Neural progenitor cell (in vitro differentiated cells): ENCODE data around the gene ERO1A. TPM values are rescaled to one million over a fixed set of nuclear protein-coding genes. Genes with fewer than 3 reads are reported as not detected.

Source experiments
- DNase-seq: peaks from one replicate; pipeline ENCODE4 v3.0.0-alpha.2; 2016; ENCODE audit warnings: low spot score
- H2AFZ ChIP-seq: fragments of 200-600 bp; sonication (generic); replicated peaks from 2 replicates; pipeline ENCODE4 v1.6.1; 2016; ENCODE audit warnings: antibody characterized with exemption
- H3F3A ChIP-seq: fragments of 200-600 bp; sonication (generic); 2 replicates; pipeline ENCODE4 v1.6.1; 2016; ENCODE audit warnings: antibody characterized with exemption, low read depth
- H3K27ac ChIP-seq: fragments of 200-600 bp; sonication (generic); 2 replicates; pipeline ENCODE4 v1.5.1; 2016; ENCODE audit warnings: mild to moderate bottlenecking
- H3K27me3 ChIP-seq: fragments of 200-600 bp; sonication (generic); 2 replicates; pipeline ENCODE4 v1.6.1; 2016; ENCODE audit warnings: mild to moderate bottlenecking, moderate library complexity
- H3K36me3 ChIP-seq: fragments of 200-600 bp; sonication (generic); 2 replicates; pipeline ENCODE4 v1.5.1; 2016
- H3K4me1 ChIP-seq: fragments of 200-600 bp; sonication (generic); 2 replicates; pipeline ENCODE4 v1.6.1; 2016; ENCODE audit warnings: mixed run types
- H3K4me2 ChIP-seq: fragments of 200-600 bp; sonication (generic); 2 replicates; pipeline ENCODE4 v1.6.1; 2016
- H3K4me3 ChIP-seq: fragments of 200-600 bp; sonication (generic); 2 replicates; pipeline ENCODE4 v1.5.1; 2016
- H3K79me2 ChIP-seq: fragments of 200-600 bp; sonication (generic); 2 replicates; pipeline ENCODE4 v1.6.1; 2016; ENCODE audit warnings: low read depth
- H3K9ac ChIP-seq: fragments of 200-600 bp; sonication (generic); 2 replicates; pipeline ENCODE4 v1.6.1; 2016
- H3K9me3 ChIP-seq: fragments of 200-600 bp; sonication (generic); 2 replicates; pipeline ENCODE4 v1.5.1; 2016; ENCODE audit warnings: low read depth
- H4K20me1 ChIP-seq: fragments of 200-600 bp; sonication (generic); 2 replicates; pipeline ENCODE4 v1.6.1; 2016; ENCODE audit warnings: low read depth
- H3K27ac Mint-ChIP-seq: 3 replicates; pipeline ENCODE4 v1.8.0; 2021; ENCODE audit warnings: mixed read lengths
- H3K27me3 Mint-ChIP-seq: 2 replicates; pipeline ENCODE4 v1.8.0; 2022; ENCODE audit warnings: low read depth, mild to moderate bottlenecking, inconsistent platforms, moderate library complexity, mixed read lengths; ENCODE audit not compliant: insufficient read depth
- H3K36me3 Mint-ChIP-seq: 3 replicates; pipeline ENCODE4 v1.8.0; 2021; ENCODE audit warnings: mixed read lengths
- H3K4me1 Mint-ChIP-seq: 3 replicates; pipeline ENCODE4 v1.8.0; 2021; ENCODE audit warnings: mixed read lengths
- H3K4me3 Mint-ChIP-seq: 3 replicates; pipeline ENCODE4 v1.8.0; 2021; ENCODE audit warnings: mild to moderate bottlenecking, moderate library complexity, mixed read lengths
- H3K9me3 Mint-ChIP-seq: 3 replicates; pipeline ENCODE4 v1.8.0; 2020; ENCODE audit warnings: mixed read lengths
- CTCF ChIP-seq: fragments of 200-600 bp; sonication (generic); IDR thresholded peaks from 2 replicates; pipeline ENCODE4 v1.5.1; 2017; ENCODE audit warnings: antibody characterized with exemption, mild to moderate bottlenecking
- EZH2 ChIP-seq: fragments of 200-600 bp; sonication (generic); IDR thresholded peaks from 2 replicates; pipeline ENCODE4 v1.6.1; 2017; ENCODE audit warnings: antibody characterized with exemption, mild to moderate bottlenecking, moderate library complexity
- EZH2phosphoT487 ChIP-seq: fragments of 200-600 bp; sonication (generic); IDR thresholded peaks from 2 replicates; pipeline ENCODE4 v1.6.1; 2017; ENCODE audit warnings: antibody characterized with exemption
- total RNA-seq: library from RNA; depleted of rRNA; stranded (reverse); fragments of >200 nt; gene quantifications from 2 replicates; pipeline ENCODE4 v1.2.3, GENCODE V29; 2015; ENCODE audit warnings: low replicate concordance

ERO1A gene
- total RNA-seq, 1 donor from 2014 or later: 54.1 TPM

GRCh38 chr14:52661314-52661713 is 34.0 kb downstream of the ERO1A start:
- no peaks in the 10 kb centered on the region for H4K20me1 ChIP-seq
- no peak overlapping the region for H3K4me2 ChIP-seq
- no peaks in the 10 kb centered on the region for H3K4me1 Mint-ChIP-seq
- H3K4me3 ChIP-seq: no peak overlapping the region
- no peaks in the 10 kb centered on the region for H3K79me2 ChIP-seq
- H3K27me3 Mint-ChIP-seq: no peaks in the 10 kb centered on the region
- no peaks in the 10 kb centered on the region for H3K9me3 Mint-ChIP-seq
- TF ChIP-seq EZH2phosphoT487 (no peak), CTCF (no peak), EZH2 (no peak)
- peaks cover 16% of the 10 kb centered on the region for H3K36me3 Mint-ChIP-seq
- H3K27me3 ChIP-seq: no peaks in the 10 kb centered on the region
- no peak overlapping the region for H3K27ac Mint-ChIP-seq
- no peak overlapping the region for H3K27ac ChIP-seq
- DNase-seq: no peak
- H3K9ac ChIP-seq: no peak overlapping the region
- no peak overlapping the region for H3K4me3 Mint-ChIP-seq
- peaks cover 9% of the 10 kb centered on the region for H3K4me1 ChIP-seq
- H3K9me3 ChIP-seq: no peaks in the 10 kb centered on the region
- peaks cover 15% of the 10 kb centered on the region for H3K36me3 ChIP-seq
- H2AFZ ChIP-seq: no peak overlapping the region
- H3F3A ChIP-seq: peaks cover 9% of the 10 kb centered on the region

GRCh38 chr14:52660832-52661231 is 34.5 kb downstream of the ERO1A start:
- Histone ChIP-seq H3K4me2 (no peak overlapping the region), H4K20me1 (no peaks in the 10 kb centered on the region), H3K27me3 (no peaks in the 10 kb centered on the region), H2AFZ (no peak overlapping the region), H3K36me3 (peaks cover 13% of the 10 kb centered on the region), H3K4me1 (peaks cover 9% of the 10 kb centered on the region), H3K4me3 (no peak overlapping the region), H3K27ac (no peak overlapping the region), H3F3A (peaks cover 4% of the 10 kb centered on the region), H3K9me3 (no peaks in the 10 kb centered on the region), H3K9ac (no peak overlapping the region), H3K79me2 (no peaks in the 10 kb centered on the region)
- Mint-ChIP-seq H3K36me3 (peaks cover 16% of the 10 kb centered on the region), H3K27me3 (no peaks in the 10 kb centered on the region), H3K9me3 (no peaks in the 10 kb centered on the region), H3K4me3 (no peak overlapping the region), H3K4me1 (no peaks in the 10 kb centered on the region), H3K27ac (no peak overlapping the region)
- DNase-seq: no peak
- TF ChIP-seq CTCF (no peak), EZH2phosphoT487 (no peak), EZH2 (no peak)

- TF ChIP-seq CTCF (no peak), EZH2phosphoT487 (no peak), EZH2 (no peak)
Observed at GRCh38 chr14:52660325-52660724, 35.0 kb downstream of the ERO1A start.

More at GRCh38 chr14:52660325-52660724, 35.0 kb downstream of the ERO1A start:
- Histone ChIP-seq H2AFZ (no peak overlapping the region), H3F3A (no peaks in the 10 kb centered on the region), H3K27ac (no peak overlapping the region), H3K27me3 (no peaks in the 10 kb centered on the region), H3K36me3 (peaks cover 10% of the 10 kb centered on the region), H3K4me3 (no peak overlapping the region), H3K9ac (no peak overlapping the region), H3K79me2 (no peaks in the 10 kb centered on the region), H3K4me2 (no peak overlapping the region), H4K20me1 (no peaks in the 10 kb centered on the region), H3K4me1 (peaks cover 9% of the 10 kb centered on the region), H3K9me3 (no peaks in the 10 kb centered on the region)
- Mint-ChIP-seq H3K27me3 (no peaks in the 10 kb centered on the region), H3K27ac (no peak overlapping the region), H3K9me3 (no peaks in the 10 kb centered on the region), H3K4me3 (no peak overlapping the region), H3K4me1 (no peaks in the 10 kb centered on the region), H3K36me3 (peaks cover 13% of the 10 kb centered on the region)
- no peak for DNase-seq
